Thoracic aorta (tissue), 2 donors: Measurements from ENCODE around the gene CANX. TPM values are rescaled to one million over a fixed set of nuclear protein-coding genes. Genes with fewer than 3 reads are reported as not detected.

Source experiments
- ATAC-seq: fragments of 150-250 bp; one replicate; pipeline ENCODE4 v1.8.0; 2017; ENCODE audit warnings: low read depth; ENCODE audit not compliant: insufficient number of reproducible peaks, low FRiP score
- DNase-seq: peaks from one replicate; pipeline ENCODE4 v3.0.0-alpha.2; 2020; ENCODE audit warnings: low spot score
- H3K27ac ChIP-seq, 2 donors: fragments of 200-600 bp; sonication (generic); 1 replicate in 1 of 2; 2 replicates in 1 of 2; pipeline ENCODE4 v1.5.1; 2016; ENCODE audit warnings: mild to moderate bottlenecking in 2 of 2, moderate library complexity in 2 of 2
- H3K27me3 ChIP-seq: fragments of 200-600 bp; sonication (generic); replicated peaks from 2 replicates; pipeline ENCODE4 v1.6.0; 2016; ENCODE audit warnings: mild to moderate bottlenecking; ENCODE audit not compliant: insufficient read depth
- H3K36me3 ChIP-seq: fragments of 200-600 bp; sonication (generic); one replicate; pipeline ENCODE4 v1.5.1; 2016
- H3K4me1 ChIP-seq, 2 donors: fragments of 200-600 bp; sonication (generic); 1 replicate in 1 of 2; 2 replicates in 1 of 2; pipeline versions ENCODE4 v1.5.1 to v1.6.0; 2016; ENCODE audit warnings: low read depth in 2 of 2, mild to moderate bottlenecking in 1 of 2; ENCODE audit not compliant: control insufficient read depth in 1 of 2
- H3K4me3 ChIP-seq: fragments of 200-600 bp; sonication (generic); 2 replicates; pipeline ENCODE4 v1.5.1; 2016; ENCODE audit warnings: mild to moderate bottlenecking
- H3K9me3 ChIP-seq: fragments of 200-600 bp; sonication (generic); 2 replicates; pipeline ENCODE4 v1.5.1; 2016
- CTCF ChIP-seq: fragments of 200-600 bp; sonication (generic); IDR thresholded peaks from one replicate; pipeline ENCODE4 v1.5.1; 2019; ENCODE audit warnings: antibody characterized with exemption
- total RNA-seq, 2 donors: library from RNA; depleted of rRNA; stranded (reverse); fragments of >200 nt; gene quantifications; one replicate each; pipeline versions ENCODE4 v1.1.0 to v1.2.3, GENCODE V29; 2016

CANX gene
- total RNA-seq, 2 donors from 2014 or later: 240 to 371 TPM

- TF ChIP-seq CTCF: no peak
Measured at GRCh38 chr5:179697993-179698934, 503 bp upstream of the CANX start.

GRCh38 chr5:179699616-179700237, 960 bp downstream of the CANX start:
- no peak for TF ChIP-seq CTCF
- H3K36me3 ChIP-seq: no peaks in the 10 kb centered on the region
- H3K9me3 ChIP-seq: no peaks in the 10 kb centered on the region
- H3K27ac ChIP-seq: peak overlapping the region; percentile 90 to 91
- DNase-seq (no peak), ATAC-seq (no peak)
- peak overlapping the region; percentile 86 for H3K4me3 ChIP-seq
- H3K4me1 ChIP-seq: peaks cover 8 to 49% of the 10 kb centered on the region in 2 donors
- no peaks in the 10 kb centered on the region for H3K27me3 ChIP-seq

More at GRCh38 chr5:179697993-179698934, 503 bp upstream of the CANX start:
- Histone ChIP-seq H3K4me3 (peak overlapping the region; percentile 86), H3K9me3 (no peaks in the 10 kb centered on the region), H3K27ac (peak overlapping the region; percentile 93 to 98), H3K27me3 (no peaks in the 10 kb centered on the region), H3K36me3 (no peaks in the 10 kb centered on the region), H3K4me1 (peaks cover 8 to 46% of the 10 kb centered on the region in 2 donors)
- peak; percentile 96 for DNase-seq
- peak; percentile 93 for ATAC-seq

- no peaks in the 10 kb centered on the region for H3K36me3 ChIP-seq
- no peak for TF ChIP-seq CTCF
- peaks cover 8 to 49% of the 10 kb centered on the region in 2 donors for H3K4me1 ChIP-seq
- H3K9me3 ChIP-seq: no peaks in the 10 kb centered on the region
- H3K27ac ChIP-seq: no peak overlapping the region
- no peaks in the 10 kb centered on the region for H3K27me3 ChIP-seq
- H3K4me3 ChIP-seq: peak overlapping the region; percentile 86
- DNase-seq (no peak), ATAC-seq (no peak)
Measured at GRCh38 chr5:179700401-179700918, 1.7 kb downstream of the CANX start.

GRCh38 chr5:179716286-179716685, 17.5 kb downstream of the CANX start:
- Histone ChIP-seq H3K27ac (no peak overlapping the region), H3K9me3 (no peaks in the 10 kb centered on the region), H3K4me3 (no peak overlapping the region), H3K4me1 (no peaks in the 10 kb centered on the region), H3K36me3 (peaks cover 60% of the 10 kb centered on the region), H3K27me3 (no peaks in the 10 kb centered on the region)
- DNase-seq (no peak), ATAC-seq (no peak)
- TF ChIP-seq CTCF: no peak

- no peak for ATAC-seq
- peaks cover 74% of the 10 kb centered on the region for H3K36me3 ChIP-seq
Measured at GRCh38 chr5:179720222-179720621, 21.5 kb downstream of the CANX start.

More at GRCh38 chr5:179720222-179720621, 21.5 kb downstream of the CANX start:
- no peak for DNase-seq
- no peaks in the 10 kb centered on the region for H3K27me3 ChIP-seq
- no peaks in the 10 kb centered on the region for H3K4me1 ChIP-seq
- H3K4me3 ChIP-seq: no peak overlapping the region
- H3K27ac ChIP-seq: no peak overlapping the region
- no peak for TF ChIP-seq CTCF
- no peaks in the 10 kb centered on the region for H3K9me3 ChIP-seq
